ENCODE measurements around the gene PDE4D.

The PDE4D gene

GRCh38 chr5:59054963-59055528, 838.5 kb downstream of the PDE4D start:
- DNase-seq = no peak

GRCh38 chr5:59051951-59052350, 841.6 kb downstream of the PDE4D start:
- DNase-seq = no peak

- no peak for DNase-seq
Observed at GRCh38 chr5:59049095-59049494, 844.4 kb downstream of the PDE4D start.

- DNase-seq = no peak
Observed at GRCh38 chr5:59042201-59043055, 851.1 kb downstream of the PDE4D start.

DNA sequence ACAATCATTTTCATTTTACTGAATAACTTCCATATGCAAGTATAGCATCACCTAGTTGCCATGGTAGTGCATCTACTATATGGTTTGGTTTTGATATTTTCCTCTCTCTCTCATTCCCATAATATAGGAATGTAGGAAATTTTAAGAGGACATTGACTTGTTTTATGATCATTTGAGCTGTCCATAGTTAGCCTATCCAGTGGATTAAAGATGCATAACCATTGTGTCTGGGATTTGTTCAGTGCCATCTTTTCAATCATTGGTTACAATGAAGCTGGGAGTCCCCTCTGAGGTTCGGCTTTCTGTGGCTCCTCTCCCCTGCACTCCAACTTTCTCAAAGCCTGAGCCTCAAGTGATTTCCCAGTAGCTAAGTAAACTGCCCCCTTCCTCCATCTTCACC, 852.2 kb downstream of the PDE4D start:
- no peak for DNase-seq

- no peak for DNase-seq
Observed at GRCh38 chr5:59040804-59041201, 852.7 kb downstream of the PDE4D start.

- no peak for DNase-seq
Observed at GRCh38 chr5:59040024-59040803, 853.3 kb downstream of the PDE4D start.

DNA sequence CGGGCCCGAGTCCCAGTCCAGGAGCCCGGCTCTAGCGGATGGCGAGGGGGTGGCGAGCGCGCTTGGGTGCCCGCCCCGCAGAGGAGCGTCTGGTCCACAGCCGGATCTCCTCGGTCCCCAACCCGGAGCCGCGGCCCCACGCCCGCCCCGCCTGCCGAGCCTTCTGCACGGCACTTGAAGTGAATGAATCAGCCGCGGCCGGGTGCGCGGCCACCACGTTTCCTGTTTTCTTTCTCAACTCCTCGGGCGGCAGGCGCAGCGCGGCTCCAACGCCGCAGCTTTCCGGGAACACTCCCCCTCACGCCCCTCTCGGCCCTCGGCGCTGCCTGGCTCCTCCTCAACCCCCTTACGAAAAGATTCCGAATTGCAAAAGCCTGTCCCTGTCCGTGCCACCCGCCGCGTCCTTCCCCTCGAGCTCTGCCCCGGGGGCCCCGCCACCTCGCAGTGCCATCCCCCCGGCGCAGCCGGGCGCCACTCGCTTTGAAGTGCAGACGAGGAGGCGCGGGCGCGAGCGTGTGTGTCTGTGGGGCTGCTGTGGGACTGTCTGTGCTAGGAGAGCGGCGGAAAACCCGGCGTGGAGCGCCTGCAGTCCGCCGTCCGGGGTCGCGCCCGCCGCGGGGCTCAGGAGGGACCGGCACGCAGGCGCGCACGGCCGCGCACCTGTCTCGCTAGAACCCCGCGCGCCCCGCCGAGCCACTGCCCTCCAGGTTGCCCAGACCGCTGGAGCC, 854.1 kb downstream of the PDE4D start:
- DNase-seq = peak; percentile 81

GRCh38 chr5:59038798-59039295, 854.7 kb downstream of the PDE4D start:
- no peak for DNase-seq

DNA sequence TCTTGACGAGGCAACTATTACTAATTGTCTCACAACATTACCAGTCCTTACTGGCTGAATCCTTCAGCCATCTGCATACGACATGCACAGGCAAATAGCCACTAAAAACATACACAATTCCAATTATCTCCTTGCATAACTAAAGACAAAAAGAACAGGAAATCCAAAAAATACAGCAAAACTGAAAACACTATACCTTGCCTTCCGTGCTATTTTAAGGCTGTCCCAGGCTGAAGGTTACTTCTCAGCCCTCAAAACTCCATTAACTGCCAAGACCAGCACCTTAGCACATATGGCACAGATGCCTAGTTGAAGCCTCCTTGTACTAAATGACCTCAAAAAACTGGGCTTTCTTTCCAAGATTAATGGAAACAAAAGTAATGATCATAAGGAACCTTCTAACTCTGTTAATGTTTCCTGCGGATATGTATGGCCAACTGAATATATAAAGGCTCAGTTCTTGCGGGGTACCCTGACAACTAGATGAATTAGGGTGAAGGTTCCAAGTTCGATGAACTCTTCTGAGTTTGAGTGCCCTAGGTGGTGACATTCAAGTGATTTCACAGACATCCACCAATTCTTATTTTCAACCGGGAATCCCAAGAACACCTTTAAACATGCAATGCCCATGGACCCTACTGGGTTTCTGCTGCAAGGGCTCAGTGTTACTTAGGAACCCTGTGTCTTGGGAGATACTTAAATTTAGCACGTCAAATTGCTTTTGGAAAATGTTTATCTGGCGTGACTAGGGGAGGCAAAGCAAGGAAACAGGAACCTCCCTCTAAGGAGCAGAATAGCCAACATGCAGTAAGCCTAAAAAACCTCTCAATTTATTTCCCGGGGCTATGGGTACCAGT, 855.4 kb downstream of the PDE4D start:
- no peak for DNase-seq

DNA sequence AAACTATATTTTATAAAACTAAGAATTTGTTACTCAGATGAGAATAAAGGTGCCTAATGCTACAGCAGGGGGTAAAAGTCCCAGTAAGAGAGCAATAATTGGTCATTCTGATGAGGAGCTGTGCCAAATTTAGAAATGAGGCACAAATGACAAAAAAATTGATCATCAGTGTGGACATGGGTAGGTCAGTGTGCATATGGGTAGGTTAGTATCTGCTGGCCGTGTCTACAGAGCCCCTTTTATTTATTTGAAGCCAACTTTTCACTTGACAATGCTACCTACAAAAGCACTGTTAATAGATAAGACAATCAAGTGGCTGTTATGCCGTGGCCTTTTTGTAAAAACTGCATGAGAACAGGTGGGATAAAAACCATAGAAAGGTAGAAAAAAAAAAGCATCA, 856.1 kb downstream of the PDE4D start:
- no peak for DNase-seq

DNA sequence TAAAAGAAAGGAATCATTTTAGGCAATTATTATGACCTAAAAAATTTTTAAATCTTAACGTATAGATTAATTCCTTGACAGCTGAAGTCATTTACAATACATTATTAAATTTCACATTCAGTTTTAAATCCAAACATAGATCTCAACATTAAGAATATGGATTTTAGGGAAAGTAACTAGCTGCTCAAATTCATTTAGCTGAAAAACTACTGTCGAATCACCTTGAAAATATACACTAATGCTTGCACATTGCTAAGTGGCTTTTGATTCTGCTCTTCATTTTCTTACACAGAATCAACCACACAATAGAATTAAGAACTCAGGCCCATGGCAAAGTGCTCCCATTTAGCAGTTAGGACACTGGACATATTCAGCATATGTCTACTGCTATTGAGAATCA, 856.5 kb downstream of the PDE4D start:
- DNase-seq = no peak

DNA sequence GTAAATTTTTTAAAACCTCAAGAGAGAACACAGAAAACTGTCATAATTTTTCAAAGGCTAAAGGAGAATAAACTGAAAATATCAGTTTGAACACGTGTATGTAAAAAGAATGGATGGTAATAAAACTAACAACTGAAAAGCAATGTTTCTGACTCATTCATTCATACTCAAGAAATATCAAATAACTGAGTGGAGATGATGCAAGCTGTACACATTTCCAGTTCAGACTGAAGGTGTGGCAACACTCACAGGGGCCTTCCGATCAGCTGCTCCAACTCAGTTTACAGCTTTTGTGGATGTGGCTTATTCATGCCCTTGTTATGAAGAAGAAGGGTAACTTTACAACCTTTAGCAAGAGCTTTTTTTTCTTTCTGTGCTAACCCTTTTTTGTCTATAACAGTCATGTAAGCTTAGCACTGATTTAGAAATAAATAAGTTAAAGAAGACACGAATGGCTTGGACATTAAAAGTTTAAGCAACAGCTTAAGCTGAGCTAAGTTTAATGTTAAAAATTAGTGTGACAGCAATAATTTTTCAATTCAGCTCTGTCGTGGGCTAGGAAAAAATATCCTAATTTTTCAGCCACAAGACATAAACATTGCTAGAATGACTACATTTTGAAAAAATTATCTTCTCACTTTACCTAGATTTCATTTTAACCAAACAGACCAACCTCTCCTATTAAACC, 857.1 kb downstream of the PDE4D start:
- DNase-seq = peak; percentile 16

DNA sequence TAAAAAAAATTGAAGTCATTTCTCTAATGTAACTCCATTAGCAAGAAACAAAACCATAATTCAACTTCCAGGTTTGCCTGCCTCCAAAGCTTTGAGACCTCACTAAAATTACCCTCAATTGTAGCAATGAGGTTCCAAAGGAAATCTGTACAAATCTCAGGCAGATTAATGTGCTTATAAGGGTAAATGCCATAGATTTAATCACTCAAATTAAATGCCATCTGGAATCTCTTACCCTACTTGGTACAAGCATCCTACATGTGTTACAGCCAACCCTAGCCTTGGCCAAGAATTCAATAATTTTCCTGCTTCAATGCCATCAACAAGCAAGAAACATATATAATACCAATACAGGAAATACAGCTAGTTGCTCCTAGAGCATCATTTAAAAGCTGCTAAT, 857.8 kb downstream of the PDE4D start:
- no peak for DNase-seq

- DNase-seq = no peak
Observed at GRCh38 chr5:59034498-59035186, 858.9 kb downstream of the PDE4D start.

DNA sequence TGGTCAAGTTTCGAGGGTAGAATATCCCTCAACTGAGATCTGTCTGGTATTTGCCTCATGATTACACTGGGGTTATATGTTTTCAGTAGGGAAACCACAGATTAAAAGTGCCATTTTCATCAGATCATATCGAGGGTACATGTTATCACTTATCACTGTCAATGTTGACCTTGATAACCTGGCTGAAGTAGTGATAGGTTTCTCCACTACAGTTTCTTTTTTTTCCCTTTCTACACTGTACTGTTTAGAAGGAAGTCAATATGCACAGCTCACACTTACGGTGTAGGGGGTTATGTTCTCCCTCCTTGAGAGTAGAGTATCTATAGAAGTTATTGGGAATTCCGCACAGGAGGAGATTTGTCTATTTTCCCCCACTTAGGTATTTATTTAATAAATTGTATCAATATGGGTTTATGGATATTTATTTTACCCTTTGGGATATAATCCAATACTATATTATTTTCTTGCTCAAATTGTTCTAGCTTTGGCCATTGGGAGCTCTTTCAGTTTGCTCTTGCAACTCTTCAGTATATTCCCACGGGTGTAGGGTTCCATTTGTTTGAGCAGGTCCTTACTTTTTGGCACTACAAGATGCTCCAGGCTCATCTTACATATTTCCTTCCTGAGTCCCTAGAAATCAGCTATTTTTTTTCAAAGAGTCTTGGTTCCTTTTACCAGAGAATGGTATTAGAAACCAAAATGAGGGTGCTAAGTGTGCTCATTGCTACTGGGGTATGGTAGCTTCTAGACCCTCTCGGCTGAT, 866.2 kb downstream of the PDE4D start:
- no peak for DNase-seq

- no peak for DNase-seq
Observed at GRCh38 chr5:59025734-59026133, 867.8 kb downstream of the PDE4D start.

- no peak for DNase-seq
Observed at GRCh38 chr5:59021837-59022514, 871.5 kb downstream of the PDE4D start.

DNA sequence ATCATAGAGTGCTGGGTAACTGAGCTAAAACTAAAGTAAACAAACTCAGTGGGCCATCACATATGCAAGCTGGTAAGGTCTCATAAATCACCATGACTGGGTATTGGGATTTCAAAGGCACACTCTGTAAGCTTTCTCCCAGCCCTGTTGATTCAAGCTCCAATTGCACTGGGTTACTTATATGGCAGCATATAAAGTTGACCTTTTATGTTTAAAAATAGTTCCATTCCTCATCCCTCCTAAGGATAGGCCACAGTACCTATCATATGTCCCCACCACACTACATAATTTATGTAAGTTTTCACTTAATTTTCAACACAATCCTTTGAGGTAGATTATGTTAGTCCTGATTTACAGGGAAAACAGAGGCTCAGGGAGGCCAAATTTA, 872.2 kb downstream of the PDE4D start:
- DNase-seq = no peak
